Karpas-422 (cell line): ENCODE data around the gene RPS15. TPM values are rescaled to one million over a fixed set of nuclear protein-coding genes. Genes with fewer than 3 reads are reported as not detected.
A peak's percentile ranks its signal among the peaks of the same experiment; 100 is the strongest.

Experiments used
- DNase-seq: peaks from one replicate; pipeline ENCODE4 v3.0.0-alpha.2; 2015
- H2AFZ ChIP-seq: fragments of 200-600 bp; sonication (generic); 2 replicates; pipeline ENCODE4 v1.6.1; 2014; ENCODE audit warnings: antibody characterized with exemption, low read length, mixed read lengths
- H3K27ac ChIP-seq: fragments of 200-600 bp; sonication (generic); 2 replicates; pipeline ENCODE4 v1.5.1; 2014; ENCODE audit warnings: mild to moderate bottlenecking, low read length, moderate library complexity
- H3K27me3 ChIP-seq: fragments of 200-600 bp; sonication (generic); 2 replicates; pipeline ENCODE4 v1.6.1; 2014; ENCODE audit warnings: low read length, mixed read lengths
- H3K36me3 ChIP-seq: fragments of 200-600 bp; sonication (generic); 2 replicates; pipeline ENCODE4 v1.6.1; 2014; ENCODE audit warnings: low read length, mixed read lengths; ENCODE audit not compliant: insufficient read depth
- H3K4me1 ChIP-seq: fragments of 200-600 bp; sonication (generic); 2 replicates; pipeline ENCODE4 v1.6.1; 2014; ENCODE audit warnings: mild to moderate bottlenecking, low read length, mixed read lengths
- H3K4me2 ChIP-seq: fragments of 200-600 bp; sonication (generic); 2 replicates; pipeline ENCODE4 v1.6.1; 2014; ENCODE audit warnings: low read length, low read depth, mild to moderate bottlenecking; ENCODE audit not compliant: poor library complexity, severe bottlenecking
- H3K4me3 ChIP-seq: fragments of 200-600 bp; sonication (generic); 2 replicates; pipeline ENCODE4 v1.5.1; 2014; ENCODE audit warnings: mild to moderate bottlenecking, antibody characterized with exemption, low read length, mixed read lengths
- H3K79me2 ChIP-seq: fragments of 200-600 bp; sonication (generic); 2 replicates; pipeline ENCODE4 v1.6.1; 2014; ENCODE audit warnings: mild to moderate bottlenecking, low read length, mixed read lengths
- H3K9ac ChIP-seq: fragments of 200-600 bp; sonication (generic); 2 replicates; pipeline ENCODE4 v1.6.0; 2014; ENCODE audit warnings: low read length
- H3K9me2 ChIP-seq: fragments of 200-600 bp; sonication (generic), shearing (Covaris generic); replicated peaks from 2 replicates; pipeline ENCODE4 v1.6.0; 2014; ENCODE audit warnings: mild to moderate bottlenecking, low read length, moderate library complexity; ENCODE audit not compliant: insufficient read depth
- H3K9me3 ChIP-seq: fragments of 300-700, 200-600 bp; sonication (generic); 2 replicates; pipeline ENCODE4 v1.6.1; 2014; ENCODE audit warnings: low read length, mixed read lengths
- H4K20me1 ChIP-seq: fragments of 200-600 bp; sonication (generic); 2 replicates; pipeline ENCODE4 v1.6.1; 2014; ENCODE audit warnings: mild to moderate bottlenecking, antibody characterized with exemption, low read length, low read depth; ENCODE audit not compliant: insufficient read depth
- total RNA-seq: library from RNA; depleted of rRNA; stranded (reverse); fragments of >200 nt; shearing (Covaris generic); gene quantifications from 2 replicates; pipeline ENCODE4 v1.2.3, GENCODE V29; 2014; ENCODE audit warnings: low replicate concordance; rRNA removed

RPS15 gene
- total RNA-seq, 1 experiment from 2014 or later = 2,088 TPM

- Histone ChIP-seq H3K4me1 (peaks cover 16% of the 10 kb centered on the region), H3K27me3 (no peaks in the 10 kb centered on the region), H3K4me2 (no peak overlapping the region), H3K27ac (no peak overlapping the region), H3K4me3 (no peak overlapping the region), H3K36me3 (no peaks in the 10 kb centered on the region), H3K9ac (no peak overlapping the region), H3K9me2 (no peaks in the 10 kb centered on the region), H3K9me3 (no peaks in the 10 kb centered on the region), H4K20me1 (no peaks in the 10 kb centered on the region), H2AFZ (no peak overlapping the region), H3K79me2 (no peaks in the 10 kb centered on the region)
- DNase-seq = peak; percentile 38
These were observed 50.0 kb downstream of the RPS15 start for GRCh38 chr19:1488282-1488601.

- H3K9me3 ChIP-seq = no peaks in the 10 kb centered on the region
- no peaks in the 10 kb centered on the region for H3K79me2 ChIP-seq
- H3K4me2 ChIP-seq = peak overlapping the region; percentile 94
- 0 out of 2 replicates have a peak overlapping the region, but pooled peaks have one; percentile 6 for H3K27ac ChIP-seq
- DNase-seq = peak; percentile 41
- H3K36me3 ChIP-seq = no peaks in the 10 kb centered on the region
- H3K4me3 ChIP-seq = peak overlapping the region; percentile 78
- H3K9me2 ChIP-seq = no peaks in the 10 kb centered on the region
- H3K27me3 ChIP-seq = no peaks in the 10 kb centered on the region
- peak overlapping the region; percentile 90 for H2AFZ ChIP-seq
- H4K20me1 ChIP-seq = no peaks in the 10 kb centered on the region
- peak overlapping the region; percentile 83 for H3K9ac ChIP-seq
- H3K4me1 ChIP-seq = peaks cover 16% of the 10 kb centered on the region
These were observed 51.5 kb downstream of the RPS15 start for GRCh38 chr19:1489463-1490310.

Other genes starting within 250 kb of the RPS15 start
- gene STK11, start 232.6 kb upstream of the RPS15 start, total RNA-seq = 40.3 and 102 TPM in 2 replicates
- 1.6 and 4.1 TPM in 2 replicates for gene CBARP, start 200.4 kb upstream of the RPS15 start, total RNA-seq
- 64.3 and 110 TPM in 2 replicates for gene ATP5F1D, start 196.6 kb upstream of the RPS15 start, total RNA-seq
- 21.4 and 40.5 TPM in 2 replicates for gene MIDN, start 189.8 kb upstream of the RPS15 start, total RNA-seq
- gene CIRBP, start 169.1 kb upstream of the RPS15 start, total RNA-seq = 141 and 291 TPM in 2 replicates
- 32.7 and 68.1 TPM in 2 replicates for gene FAM174C, start 162.9 kb upstream of the RPS15 start, total RNA-seq
- gene EFNA2, start 152.5 kb upstream of the RPS15 start, total RNA-seq = not detected in 2 replicates
- 98.1 and 129 TPM in 2 replicates for gene NDUFS7, start 54.5 kb upstream of the RPS15 start, total RNA-seq
- gene GAMT, start 36.9 kb upstream of the RPS15 start, total RNA-seq = 63.7 and 144 TPM in 2 replicates
- gene DAZAP1, start 30.8 kb upstream of the RPS15 start, total RNA-seq = 110 and 244 TPM in 2 replicates
- gene APC2, start 11.7 kb downstream of the RPS15 start, total RNA-seq = 1.1 and 2.8 TPM in 2 replicates
- 26.4 and 62.2 TPM in 2 replicates for gene C19orf25, start 40.8 kb downstream of the RPS15 start, total RNA-seq
- 2.0 and 5.0 TPM in 2 replicates for gene PCSK4, start 52.0 kb downstream of the RPS15 start, total RNA-seq
- 1.3 and 1.5 TPM in 2 replicates for gene REEP6, start 52.8 kb downstream of the RPS15 start, total RNA-seq
- 0.94 and 2.6 TPM in 2 replicates for gene ADAMTSL5, start 74.6 kb downstream of the RPS15 start, total RNA-seq
- not detected in 2 replicates for gene PLK5, start 85.7 kb downstream of the RPS15 start, total RNA-seq
- gene MEX3D, start 129.9 kb downstream of the RPS15 start, total RNA-seq = 5.6 and 13.5 TPM in 2 replicates
- gene MBD3, start 154.5 kb downstream of the RPS15 start, total RNA-seq = 42.2 and 124 TPM in 2 replicates
- gene UQCR11, start 167.1 kb downstream of the RPS15 start, total RNA-seq = 106 and 170 TPM in 2 replicates
- 91.5 and 284 TPM in 2 replicates for gene TCF3, start 214.2 kb downstream of the RPS15 start, total RNA-seq